Measurements from ENCODE around the gene LUZP1.

The LUZP1 gene

GRCh38 chr1:23080885-23081284 lies 87.8 kb downstream of the LUZP1 start:
- DNase-seq: no peak

GRCh38 chr1:23079025-23079424 lies 89.6 kb downstream of the LUZP1 start:
- DNase-seq: no peak

- no peak for DNase-seq
Observed at GRCh38 chr1:23074012-23074411, 94.6 kb downstream of the LUZP1 start.

- no peak for DNase-seq
Observed at GRCh38 chr1:23069675-23070074, 99.0 kb downstream of the LUZP1 start.

- DNase-seq: no peak
Observed at GRCh38 chr1:23069149-23069548, 99.5 kb downstream of the LUZP1 start.

- DNase-seq: no peak
Observed at GRCh38 chr1:23066075-23066474, 102.6 kb downstream of the LUZP1 start.

- no peak for DNase-seq
Observed at GRCh38 chr1:23065385-23065784, 103.3 kb downstream of the LUZP1 start.

GRCh38 chr1:23062271-23062670 lies 106.4 kb downstream of the LUZP1 start:
- DNase-seq: no peak

GRCh38 chr1:23057301-23057700 lies 111.4 kb downstream of the LUZP1 start:
- DNase-seq: no peak

- DNase-seq: no peak
Observed at GRCh38 chr1:23051290-23051909, 117.3 kb downstream of the LUZP1 start.

- DNase-seq: no peak
Observed at GRCh38 chr1:23050201-23050600, 118.5 kb downstream of the LUZP1 start.

GRCh38 chr1:23044035-23044434 lies 124.6 kb downstream of the LUZP1 start:
- DNase-seq: no peak

- no peak for DNase-seq
Observed at GRCh38 chr1:23040509-23040908, 128.1 kb downstream of the LUZP1 start.

- DNase-seq: no peak
Observed at GRCh38 chr1:23039308-23039826, 129.3 kb downstream of the LUZP1 start.

GRCh38 chr1:23037081-23037740 lies 131.4 kb downstream of the LUZP1 start:
- DNase-seq: no peak

GRCh38 chr1:23035823-23036452 lies 132.7 kb downstream of the LUZP1 start:
- DNase-seq: no peak

Data from stimulated activated naive CD4-positive, alpha-beta T cell treated with Interleukin-2 at 50 U/mL for 16 hours (primary cell).